Measurements from ENCODE around the gene CLCN3. TPM values are rescaled to one million over a fixed set of nuclear protein-coding genes. Genes with fewer than 3 reads are reported as not detected.

The CLCN3 gene
- total RNA-seq, 2 experiments from 2014 or later: 17.8 to 42.0 TPM

DNA sequence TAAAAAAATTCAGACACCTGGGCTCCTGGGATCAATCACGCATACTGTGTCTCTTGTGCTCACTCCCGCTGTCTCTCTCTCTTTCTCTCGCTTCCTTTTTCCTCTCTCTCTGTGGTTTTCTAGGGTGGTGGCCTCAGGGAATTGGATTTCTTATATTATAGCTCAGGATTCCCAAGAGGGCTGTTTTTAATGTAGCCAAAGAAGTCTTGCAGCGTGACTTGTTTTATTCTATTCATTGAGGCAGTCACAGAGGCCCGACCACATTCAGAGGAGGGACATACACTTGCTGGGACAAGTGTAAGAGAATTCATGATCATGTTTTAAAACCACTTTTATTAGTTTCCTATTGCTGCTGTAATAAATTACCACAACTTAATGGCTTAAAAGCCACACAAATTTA lies 78.0 kb downstream of the CLCN3 start:
- H3K9me3 ChIP-seq (ENCODE audit: low read length): no peaks in the 10 kb centered on the region
- POLR2A ChIA-PET: interaction anchor here (1.8 to 1.9 kb wide), 2 partner anchors 11 to 22 kb away, joined by 5 to 6 read pairs; no protein-coding TSS in a partner anchor
- no peak overlapping the region for H3K4me2 ChIP-seq (ENCODE audit: low read length)
- intact Hi-C loops (cut with micrococcal nuclease; ENCODE audit: unreplicated experiment): no loop called here
- peaks cover 67% of the 10 kb centered on the region for H3K36me3 ChIP-seq (ENCODE audit: insufficient read depth, low read length)
- CTCF ChIA-PET (ENCODE audit: unreplicated experiment): no interaction called here
- no TSS peak for BruUV-seq (replicated peaks)
- TF ChIP-seq, protein P1, sequence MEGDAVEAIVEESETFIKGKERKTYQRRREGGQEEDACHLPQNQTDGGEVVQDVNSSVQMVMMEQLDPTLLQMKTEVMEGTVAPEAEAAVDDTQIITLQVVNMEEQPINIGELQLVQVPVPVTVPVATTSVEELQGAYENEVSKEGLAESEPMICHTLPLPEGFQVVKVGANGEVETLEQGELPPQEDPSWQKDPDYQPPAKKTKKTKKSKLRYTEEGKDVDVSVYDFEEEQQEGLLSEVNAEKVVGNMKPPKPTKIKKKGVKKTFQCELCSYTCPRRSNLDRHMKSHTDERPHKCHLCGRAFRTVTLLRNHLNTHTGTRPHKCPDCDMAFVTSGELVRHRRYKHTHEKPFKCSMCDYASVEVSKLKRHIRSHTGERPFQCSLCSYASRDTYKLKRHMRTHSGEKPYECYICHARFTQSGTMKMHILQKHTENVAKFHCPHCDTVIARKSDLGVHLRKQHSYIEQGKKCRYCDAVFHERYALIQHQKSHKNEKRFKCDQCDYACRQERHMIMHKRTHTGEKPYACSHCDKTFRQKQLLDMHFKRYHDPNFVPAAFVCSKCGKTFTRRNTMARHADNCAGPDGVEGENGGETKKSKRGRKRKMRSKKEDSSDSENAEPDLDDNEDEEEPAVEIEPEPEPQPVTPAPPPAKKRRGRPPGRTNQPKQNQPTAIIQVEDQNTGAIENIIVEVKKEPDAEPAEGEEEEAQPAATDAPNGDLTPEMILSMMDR (conservative IDR thresholded peaks at IDR 0.05; ENCODE audit: low read length): no peak
- no peak for TF ChIP-seq EZH2phosphoT487 (IDR thresholded peaks at IDR 0.05; ENCODE audit: borderline replicate concordance, low read depth, low read length)
- no peaks in the 10 kb centered on the region for H3K9me2 ChIP-seq (ENCODE audit: insufficient read depth, low read length)
- H4K20me1 ChIP-seq (ENCODE audit: insufficient read depth, low read length): no peaks in the 10 kb centered on the region; the same call in 1 of the 2 replicates
- H3K4me1 ChIP-seq (ENCODE audit: insufficient read depth, low read length, poor library complexity, severe bottlenecking): no peaks in the 10 kb centered on the region
- H2AFZ ChIP-seq (ENCODE audit: low read length): no peak overlapping the region
- H3K79me2 ChIP-seq (ENCODE audit: insufficient read depth, low read depth, low read length): no peaks in the 10 kb centered on the region
- H3K27ac ChIP-seq (ENCODE audit: low read depth, low read length, poor library complexity, severe bottlenecking): no peak overlapping the region
- H3K4me3 ChIP-seq (ENCODE audit: low read depth, low read length, poor library complexity, severe bottlenecking): no peak overlapping the region
- DNase-seq (ENCODE audit: low spot score): no peak

DNA sequence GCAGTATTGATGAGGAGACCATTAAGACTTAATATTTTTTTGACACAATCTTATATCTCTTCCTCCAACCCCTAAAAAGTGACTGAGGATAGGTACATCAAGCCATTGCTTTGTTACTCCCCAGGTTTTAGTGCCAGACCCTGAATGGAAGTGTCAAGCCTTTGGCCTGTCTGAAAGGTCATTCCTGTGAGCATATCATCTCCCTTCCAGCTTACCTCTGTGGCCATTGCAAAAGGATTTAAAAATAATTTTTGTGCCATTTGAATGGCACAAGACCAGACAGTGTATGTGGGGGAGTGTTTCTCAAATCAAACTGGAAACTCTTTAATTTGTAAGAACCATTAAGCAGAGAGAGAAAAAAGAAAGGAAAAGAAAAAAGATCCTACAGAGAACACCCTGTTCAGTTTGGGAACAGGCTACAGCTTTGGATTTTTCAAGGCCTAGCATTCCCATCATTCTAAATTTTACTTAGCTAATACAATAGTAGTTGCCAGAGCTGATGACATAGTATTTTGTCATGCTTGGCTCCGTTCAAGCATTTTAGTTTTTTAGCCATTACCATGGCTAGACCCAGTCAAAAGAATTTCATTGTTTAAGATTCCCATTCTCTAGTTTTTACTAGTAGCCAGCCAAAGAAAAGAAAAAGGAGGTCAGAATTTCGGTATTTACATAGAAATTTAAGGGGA lies 87.7 kb downstream of the CLCN3 start:
- no peak for DNase-seq (ENCODE audit: low spot score)
- H2AFZ ChIP-seq (ENCODE audit: low read length): no peak overlapping the region
- TF ChIP-seq, protein P1 (conservative IDR thresholded peaks at IDR 0.05; ENCODE audit: low read length): no peak
- TF ChIP-seq EZH2phosphoT487 (IDR thresholded peaks at IDR 0.05; ENCODE audit: borderline replicate concordance, low read depth, low read length): no peak
- no peaks in the 10 kb centered on the region for H3K4me1 ChIP-seq (ENCODE audit: insufficient read depth, low read length, poor library complexity, severe bottlenecking)
- CTCF ChIA-PET (ENCODE audit: unreplicated experiment): no interaction called here
- H3K36me3 ChIP-seq (ENCODE audit: insufficient read depth, low read length): peaks cover 52% of the 10 kb centered on the region
- H3K9me2 ChIP-seq (ENCODE audit: insufficient read depth, low read length): no peaks in the 10 kb centered on the region
- no peak overlapping the region for H3K4me3 ChIP-seq (ENCODE audit: low read depth, low read length, poor library complexity, severe bottlenecking)
- POLR2A ChIA-PET: no interaction called here
- no TSS peak for BruUV-seq (replicated peaks)
- no peaks in the 10 kb centered on the region for H3K9me3 ChIP-seq (ENCODE audit: low read length)
- intact Hi-C loops (cut with micrococcal nuclease; ENCODE audit: unreplicated experiment): no loop called here
- H3K79me2 ChIP-seq (ENCODE audit: insufficient read depth, low read depth, low read length): no peaks in the 10 kb centered on the region
- no peak overlapping the region for H3K27ac ChIP-seq (ENCODE audit: low read depth, low read length, poor library complexity, severe bottlenecking)
- H4K20me1 ChIP-seq (ENCODE audit: insufficient read depth, low read length): no peaks in the 10 kb centered on the region
- no peak overlapping the region for H3K4me2 ChIP-seq (ENCODE audit: low read length)

DNA sequence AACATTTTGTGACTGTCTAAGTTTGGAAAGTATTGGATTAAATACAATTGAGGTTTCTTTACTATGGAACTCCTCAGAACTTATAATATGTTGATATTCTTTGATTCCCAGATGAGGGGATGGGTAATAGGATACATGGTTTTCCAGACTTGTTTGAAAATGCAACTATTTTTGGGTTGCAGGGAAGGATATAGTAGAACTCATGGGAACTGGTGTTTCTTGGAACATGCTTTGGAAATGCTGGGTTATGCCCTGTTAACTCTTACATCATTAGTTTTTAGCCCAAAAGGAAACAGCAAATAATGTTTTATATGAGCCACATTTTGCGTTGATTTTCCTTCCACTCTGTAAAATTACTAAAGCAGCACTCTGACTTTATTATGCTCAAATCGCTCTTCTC lies 95.4 kb downstream of the CLCN3 start:
- DNase-seq (ENCODE audit: low spot score): no peak
- BruUV-seq (replicated peaks): no TSS peak
- H3K4me1 ChIP-seq (ENCODE audit: insufficient read depth, low read length, poor library complexity, severe bottlenecking): no peaks in the 10 kb centered on the region
- H3K9me3 ChIP-seq (ENCODE audit: low read length): no peaks in the 10 kb centered on the region
- H3K9me2 ChIP-seq (ENCODE audit: insufficient read depth, low read length): no peaks in the 10 kb centered on the region
- POLR2A ChIA-PET: interaction anchor here (1.0 to 1.4 kb wide), 3 partner anchors 11 to 39 kb away, joined by 3 to 6 read pairs (median 3); no protein-coding TSS in a partner anchor
- peaks cover 66% of the 10 kb centered on the region; the same call in 1 of the 2 replicates for H3K36me3 ChIP-seq (ENCODE audit: insufficient read depth, low read length)
- TF ChIP-seq, protein P1 (conservative IDR thresholded peaks at IDR 0.05; ENCODE audit: low read length): no peak
- no peak for TF ChIP-seq EZH2phosphoT487 (IDR thresholded peaks at IDR 0.05; ENCODE audit: borderline replicate concordance, low read depth, low read length)
- no peaks in the 10 kb centered on the region for H3K79me2 ChIP-seq (ENCODE audit: insufficient read depth, low read depth, low read length)
- CTCF ChIA-PET (ENCODE audit: unreplicated experiment): no interaction called here
- H2AFZ ChIP-seq (ENCODE audit: low read length): no peak overlapping the region
- H4K20me1 ChIP-seq (ENCODE audit: insufficient read depth, low read length): 0 out of 2 replicates have a peak, but pooled peaks cover 5% of the 10 kb centered on the region
- no peak overlapping the region for H3K4me3 ChIP-seq (ENCODE audit: low read depth, low read length, poor library complexity, severe bottlenecking)
- H3K27ac ChIP-seq (ENCODE audit: low read depth, low read length, poor library complexity, severe bottlenecking): no peak overlapping the region
- intact Hi-C loops (cut with micrococcal nuclease; ENCODE audit: unreplicated experiment): no loop called here
- H3K4me2 ChIP-seq (ENCODE audit: low read length): no peak overlapping the region

Measured in OCI-LY7 (cell line).